NCI-H146 treated with DMSO at 0.1 percent for 48 hours (cell line): ENCODE results near the gene KRTAP5-5.
"Not testable (repeated sequence)": the region's sequence is repeated elsewhere in the genome, so short reads cannot be mapped to it uniquely, and the experiment has no call there.

ENCODE experiments used
- DNase-seq: peaks from one replicate; lab custom pipeline; 2025; ENCODE audit not compliant: unreplicated experiment; lab: John Stamatoyannopoulos, UW

The KRTAP5-5 gene

GRCh38 chr11:1629326-1630185 lies at the start of gene KRTAP5-5:
Gene KRTAP5-5, plus strand, starts transcription at chr11:1629775. Its CDS starts 66 bp downstream, at chr11:1629841.
- no peak for DNase-seq

- DNase-seq: no peak
Observed at GRCh38 chr11:1581976-1582375, 47.6 kb upstream of the KRTAP5-5 start.

GRCh38 chr11:1582909-1583308 lies 46.7 kb upstream of the KRTAP5-5 start:
- DNase-seq: not testable (repeated sequence)

- DNase-seq: not testable (repeated sequence)
Observed at GRCh38 chr11:1584661-1585370, 44.8 kb upstream of the KRTAP5-5 start, which contains the start of gene KRTAP5-1. Gene KRTAP5-1, minus strand, starts transcription at chr11:1585283. Its CDS starts 34 bp downstream, at chr11:1585249.

- no peak for DNase-seq
Observed at GRCh38 chr11:1586699-1587098, 42.9 kb upstream of the KRTAP5-5 start.

- not testable (repeated sequence) for DNase-seq
Observed at GRCh38 chr11:1589191-1589963, 40.2 kb upstream of the KRTAP5-5 start.

- DNase-seq: no peak
Observed at GRCh38 chr11:1589996-1590395, 39.6 kb upstream of the KRTAP5-5 start.

GRCh38 chr11:1592628-1593027 lies 36.9 kb upstream of the KRTAP5-5 start:
- no peak for DNase-seq

GRCh38 chr11:1595994-1596575 lies 33.5 kb upstream of the KRTAP5-5 start:
- not testable (repeated sequence) for DNase-seq

GRCh38 chr11:1596576-1597121 lies 32.9 kb upstream of the KRTAP5-5 start:
- not testable (repeated sequence) for DNase-seq

GRCh38 chr11:1597331-1597993 lies 32.1 kb upstream of the KRTAP5-5 start:
- DNase-seq: no peak

GRCh38 chr11:1597994-1598380 lies 31.6 kb upstream of the KRTAP5-5 start, which contains the start of gene KRTAP5-2:
Gene KRTAP5-2, minus strand, starts transcription at chr11:1598294. Its CDS starts 44 bp downstream, at chr11:1598250.
- DNase-seq: no peak

GRCh38 chr11:1598406-1598805 lies 31.2 kb upstream of the KRTAP5-5 start:
- not testable (repeated sequence) for DNase-seq

GRCh38 chr11:1598816-1599215 lies 30.8 kb upstream of the KRTAP5-5 start:
- DNase-seq: no peak

- DNase-seq: no peak
Observed at GRCh38 chr11:1600626-1601025, 28.9 kb upstream of the KRTAP5-5 start.

- DNase-seq: not testable (repeated sequence)
Observed at GRCh38 chr11:1601663-1602062, 27.9 kb upstream of the KRTAP5-5 start.

- DNase-seq: no peak
Observed at GRCh38 chr11:1603629-1604028, 25.9 kb upstream of the KRTAP5-5 start.

- no peak for DNase-seq
Observed at GRCh38 chr11:1604181-1604580, 25.4 kb upstream of the KRTAP5-5 start.

- DNase-seq: no peak
Observed at GRCh38 chr11:1604711-1605110, 24.9 kb upstream of the KRTAP5-5 start.

- DNase-seq: not testable (repeated sequence)
Observed at GRCh38 chr11:1605923-1606322, 23.7 kb upstream of the KRTAP5-5 start.
